K562 (cell line): Measurements from ENCODE around the gene PRELID1. TPM values are rescaled to one million over a fixed set of nuclear protein-coding genes. Genes with fewer than 3 reads are reported as not detected.
A peak's percentile ranks its signal among the peaks of the same experiment; 100 is the strongest.

ENCODE experiments used
- ARID2 ChIP-seq: fragments of 450-650 bp; IDR thresholded peaks from 2 replicates; pipeline ENCODE4 v1.6.1; 2017; ENCODE audit warnings: antibody characterized with exemption, mild to moderate bottlenecking
- BHLHE40 ChIP-seq: IDR thresholded peaks from 2 replicates; pipeline ENCODE4 v1.6.1; 2011; ENCODE audit warnings: low read length, improper control_type of control experiment
- CCAR2 ChIP-seq: fragments of 200-400 bp; formaldehyde crosslinking; IDR thresholded peaks from 2 replicates; pipeline ENCODE4 v1.6.1; 2017; ENCODE audit warnings: mild to moderate bottlenecking, low read depth, low read length
- CHAMP1 ChIP-seq: fragments of 450-650 bp; IDR thresholded peaks from 2 replicates; pipeline ENCODE4 v1.6.1; 2016; ENCODE audit warnings: mild to moderate bottlenecking
- CXXC5 ChIP-seq: fragments of 250-450 bp; sonication (Bioruptor Pico); IDR thresholded peaks from 2 replicates; pipeline ENCODE4 v1.8.0; 2022; ENCODE audit warnings: inconsistent platforms, mild to moderate bottlenecking, moderate library complexity
- ELF2 ChIP-seq: fragments of 250-450 bp; sonication (Bioruptor Pico); IDR thresholded peaks from 2 replicates; pipeline ENCODE4 v1.5.0; 2021; ENCODE audit warnings: mild to moderate bottlenecking
- EZH2 ChIP-seq: IDR thresholded peaks from 2 replicates; pipeline ENCODE4 v1.6.1; 2012; ENCODE audit warnings: low read depth, mild to moderate bottlenecking, inconsistent platforms, low read length, borderline replicate concordance
- FOXM1 ChIP-seq, 2 experiments: fragments of 450-650 bp in 1 of 2; sonication (generic) in 1 of 2; formaldehyde crosslinking in 1 of 2; IDR thresholded peaks; 2 replicates each; pipeline versions ENCODE4 v1.6.1 to v1.9.0; 2017 to 2022; ENCODE audit warnings: low read depth in 2 of 2, mild to moderate bottlenecking in 2 of 2, missing genetic modification reagents in 1 of 2, moderate library complexity in 1 of 2
- HCFC1 ChIP-seq: IDR thresholded peaks from 2 replicates; pipeline ENCODE4 v1.6.1; 2012; ENCODE audit warnings: low read depth, low read length, improper control_type of control experiment
- HMBOX1 ChIP-seq: sonication (generic); IDR thresholded peaks from 2 replicates; pipeline ENCODE4 v1.6.1; 2016
- HOMEZ ChIP-seq: fragments of 250-450 bp; sonication (Bioruptor Pico); IDR thresholded peaks from 2 replicates; pipeline ENCODE4 v1.4.0; 2020; ENCODE audit warnings: mild to moderate bottlenecking, moderate library complexity
- KLF1 ChIP-seq: fragments of 450-650 bp; IDR thresholded peaks from 2 replicates; pipeline ENCODE4 v1.6.1; 2016; ENCODE audit warnings: missing genetic modification characterization, missing compliant biosample characterization
- MCM2 ChIP-seq: fragments of 450-650 bp; IDR thresholded peaks from 2 replicates; pipeline ENCODE4 v1.6.1; 2017; ENCODE audit warnings: low read depth, mild to moderate bottlenecking
- NFE2 ChIP-seq: IDR thresholded peaks from 2 replicates; pipeline ENCODE4 v1.6.1; 2014; ENCODE audit warnings: antibody characterized with exemption, low read depth
- NR1H2 ChIP-seq: sonication (generic); formaldehyde crosslinking; IDR thresholded peaks from 2 replicates; pipeline ENCODE4 v1.4.0; 2020; ENCODE audit warnings: mild to moderate bottlenecking, missing genetic modification reagents
- PREB ChIP-seq: sonication (generic); formaldehyde crosslinking; IDR thresholded peaks from 2 replicates; pipeline ENCODE4 v1.8.1; 2023; ENCODE audit warnings: mild to moderate bottlenecking, missing genetic modification reagents
- SMARCA4 ChIP-seq: fragments of 450-650 bp; IDR thresholded peaks from 2 replicates; pipeline ENCODE4 v1.6.1; 2016
- STAG1 ChIP-seq: sonication (generic); formaldehyde crosslinking; IDR thresholded peaks from 2 replicates; pipeline ENCODE4 v1.5.0; 2020; ENCODE audit warnings: missing genetic modification reagents, borderline replicate concordance
- TEAD1 ChIP-seq, 2 experiments: fragments of 450-650 bp in 1 of 2; sonication (generic) in 1 of 2; formaldehyde crosslinking; IDR thresholded peaks; 2 replicates each; pipeline versions ENCODE4 v1.4.0 to v1.8.0; 2020 to 2022; ENCODE audit warnings: mild to moderate bottlenecking in 2 of 2, missing genetic modification reagents in 1 of 2
- U2AF1 ChIP-seq: fragments of 200-400 bp; formaldehyde crosslinking; optimal IDR thresholded peaks from 2 replicates; pipeline ENCODE3; 2017; ENCODE audit warnings: mild to moderate bottlenecking, low read depth, low read length, moderate library complexity
- ZNF12 ChIP-seq: sonication (generic); formaldehyde crosslinking; IDR thresholded peaks from 2 replicates; pipeline ENCODE4 v1.4.0; 2020; ENCODE audit warnings: mild to moderate bottlenecking, missing genetic modification reagents
- ZNF134 ChIP-seq: fragments of 250-450 bp; sonication (Bioruptor Pico); conservative IDR thresholded peaks from 2 replicates; pipeline ENCODE4 v1.4.0; 2020
- ZNF57 ChIP-seq: fragments of 450-650 bp; formaldehyde crosslinking; IDR thresholded peaks from 2 replicates; pipeline ENCODE4 v1.4.0; 2020; ENCODE audit warnings: mild to moderate bottlenecking, moderate library complexity
- ZNF707 ChIP-seq: fragments of 250-450 bp; sonication (Bioruptor Pico); conservative IDR thresholded peaks from 2 replicates; pipeline ENCODE4 v1.8.0; 2022; ENCODE audit warnings: inconsistent platforms, mild to moderate bottlenecking, moderate library complexity
- polyA plus RNA-seq, 8 experiments: library from polyadenylated mRNA; depleted of rRNA in 4 of 8; stranded (reverse) in 5 of 8; unstranded in 3 of 8; fragments of >200 nt; fragmentation: Nextera tagmentation in 2 of 8; fragmentation: Illumina TruSeq in 1 of 8; extraction: Ambion mirVana in 2 of 8; extraction: Trizol in 1 of 8; gene quantifications; 2 replicates each; pipeline versions ENCODE4 v1.2.1 to v1.2.3, GENCODE V29; 2011 to 2014; ENCODE audit warnings: inconsistent platforms in 1 of 8, missing spikeins in 1 of 8
- total RNA-seq, 7 experiments: library from RNA; depleted of rRNA in 6 of 7; stranded (reverse); fragments of >200 nt in 6 of 7; fragmentation: Illumina TruSeq in 2 of 7; extraction: Trizol in 2 of 7; gene quantifications; 2 replicates each; pipeline versions ENCODE4 v1.2.1 to v1.2.3, GENCODE V29; 2011 to 2021; ENCODE audit warnings: low replicate concordance in 1 of 7

PRELID1 gene
- total and polyA plus RNA-seq, 9 of the 15 experiments (the other 6 are each of a cell fraction or from before 2014, with no cell fraction given): 40.1 to 484 (median 340) TPM

DNA sequence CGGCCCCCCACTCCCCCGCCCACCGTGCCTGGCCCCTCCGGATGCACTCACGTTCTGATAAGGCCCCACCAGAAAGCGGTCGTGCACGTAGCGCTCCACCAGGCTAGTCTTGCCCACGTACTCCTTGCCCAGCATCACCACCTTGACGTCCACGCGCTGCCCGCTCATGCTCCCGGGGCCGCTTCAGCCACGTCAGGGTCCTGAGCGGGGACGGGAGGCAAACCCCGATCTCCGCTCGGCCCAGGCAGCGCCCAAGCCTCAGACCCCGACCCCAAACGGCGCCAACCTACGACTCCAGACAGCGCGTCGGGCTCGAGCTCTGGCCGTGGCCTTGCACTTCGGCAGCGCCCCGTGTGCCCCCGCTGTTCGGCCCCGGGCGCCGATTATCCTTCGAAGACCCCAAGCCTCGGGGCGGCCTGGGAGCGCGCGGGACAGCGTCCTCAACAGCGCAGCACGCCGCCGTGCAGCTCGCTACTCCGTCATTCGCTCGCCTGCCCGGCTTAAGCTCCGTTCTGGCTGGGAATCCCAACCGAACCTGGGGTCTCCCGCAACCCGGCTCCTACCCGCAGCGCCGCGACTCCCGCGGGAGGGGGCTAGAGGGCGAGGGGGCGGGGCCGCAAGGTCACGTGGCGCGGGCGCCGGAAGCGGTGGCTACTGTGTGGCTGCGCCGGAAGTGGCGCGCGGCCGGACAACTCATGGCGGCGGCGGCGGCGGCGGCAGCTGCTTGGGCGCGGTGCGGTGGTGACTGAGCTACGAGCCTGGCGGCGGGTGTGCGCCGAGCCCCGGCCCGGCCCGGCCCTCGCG lies at the start of gene PRELID1, which contains the start of gene RAB24 (continued):
- no peak for TF ChIP-seq HOMEZ (CRISPR knock-in tag)
- no peak for TF ChIP-seq KLF1
- no peak for TF ChIP-seq PREB (CRISPR knock-in tag)
- TF ChIP-seq FOXM1 (IDR thresholded peaks at IDR 0.05; ENCODE audit: low read depth): no peak
- TF ChIP-seq FOXM1 (CRISPR knock-in tag; IDR thresholded peaks at IDR 0.05; ENCODE audit: low read depth): peak; percentile 84; the same call in 1 of the 2 replicates
- TF ChIP-seq NR1H2: peak; percentile 89; the same call in 1 of the 2 replicates
- no peak for TF ChIP-seq SMARCA4
- peak; percentile 81; the same call in 1 of the 2 replicates for TF ChIP-seq ELF2 (CRISPR knock-in tag)
- no peak for TF ChIP-seq NFE2
- TF ChIP-seq TEAD1 (CRISPR knock-in tag; IDR thresholded peaks at IDR 0.05): peak; percentile 41 to 80; a peak in 1 of 4 replicates
- TF ChIP-seq CCAR2: no peak
- TF ChIP-seq HMBOX1: no peak
- TF ChIP-seq ZNF707 (CRISPR knock-in tag): no peak
- TF ChIP-seq ARID2: 0 out of 2 replicates have a peak, but pooled peaks have one; percentile 14
- TF ChIP-seq BHLHE40: peak; percentile 61
- no peak for TF ChIP-seq MCM2
- TF ChIP-seq EZH2: no peak
- peak; percentile 65; the same call in 1 of the 2 replicates for TF ChIP-seq ZNF12 (CRISPR knock-in tag)
- peak; percentile 80 for TF ChIP-seq CXXC5 (CRISPR knock-in tag)
- no peak for TF ChIP-seq STAG1
- TF ChIP-seq CHAMP1: no peak
- TF ChIP-seq U2AF1: peak; percentile 50
- no peak for TF ChIP-seq ZNF57 (CRISPR knock-in tag)
- no peak for TF ChIP-seq ZNF134
- peak; percentile 75 for TF ChIP-seq HCFC1
